ENCODE measurements around the gene ABCD3.
"Not testable (repeated sequence)": the region's sequence is repeated elsewhere in the genome, so short reads cannot be mapped to it uniquely, and the experiment has no call there.

GRCh38 chr1:94567975-94568607 is 149.9 kb downstream of the ABCD3 start:
- TF ChIP-seq CTCF (IDR thresholded peaks at IDR 0.05; ENCODE audit: poor library complexity, severe bottlenecking); POLR2AphosphoS5 (IDR thresholded peaks at IDR 0.05); EP300 (conservative IDR thresholded peaks at IDR 0.05; ENCODE audit: poor library complexity, severe bottlenecking); SMC3 (conservative IDR thresholded peaks at IDR 0.05; ENCODE audit: poor library complexity); MXI1 (conservative IDR thresholded peaks at IDR 0.05; ENCODE audit: poor library complexity, severe bottlenecking); REST (IDR thresholded peaks at IDR 0.05; ENCODE audit: borderline replicate concordance): not testable (repeated sequence)
